Kidney (tissue), 14 donors: ENCODE data around the gene ITGA4. TPM values are rescaled to one million over a fixed set of nuclear protein-coding genes. Genes with fewer than 3 reads are reported as not detected.

Experiments
- DNase-seq, 5 donors: peaks; one replicate each; pipeline ENCODE4 v3.0.0-alpha.2; 2013 to 2020
- FAIRE-seq: peaks from 2 replicates; lab custom pipeline; 2012; peaks lifted over from hg19 to GRCh38; lab: Jason Lieb, UNC
- H3K27ac ChIP-seq, 2 donors: one replicate each; pipeline ENCODE4 v1.7.0; 2013; ENCODE audit warnings: low read depth in 2 of 2, low read length in 2 of 2, inconsistent platforms in 1 of 2
- H3K27me3 ChIP-seq: one replicate; pipeline ENCODE4 v1.7.1; 2013; ENCODE audit warnings: low read length, inconsistent platforms; ENCODE audit not compliant: control insufficient read depth, insufficient read depth
- H3K36me3 ChIP-seq, 3 donors: one replicate each; pipeline versions ENCODE4 v1.7.0 to v1.7.1; 2013; ENCODE audit warnings: low read length in 3 of 3, control low read depth in 1 of 3, inconsistent platforms in 1 of 3; ENCODE audit not compliant: insufficient read depth in 3 of 3, control insufficient read depth in 2 of 3
- H3K4me1 ChIP-seq, 3 donors: one replicate each; pipeline versions ENCODE4 v1.7.0 to v1.7.1; 2013; ENCODE audit warnings: low read length in 3 of 3, inconsistent platforms in 1 of 3, low read depth in 1 of 3; ENCODE audit not compliant: control insufficient read depth in 2 of 3, insufficient read depth in 2 of 3
- H3K4me3 ChIP-seq, 3 donors: one replicate each; pipeline versions ENCODE4 v1.7.0 to v1.8.1; 2013; ENCODE audit warnings: low read length in 3 of 3, control low read depth in 1 of 3, inconsistent platforms in 1 of 3
- H3K9ac ChIP-seq, 3 donors: one replicate each; pipeline versions ENCODE4 v1.7.0 to v1.7.1; 2013; ENCODE audit warnings: low read length in 3 of 3, control low read depth in 1 of 3, inconsistent platforms in 1 of 3
- H3K9me3 ChIP-seq, 3 donors: one replicate each; pipeline versions ENCODE4 v1.7.0 to v1.7.1; 2013; ENCODE audit warnings: low read length in 3 of 3, control low read depth in 1 of 3, inconsistent platforms in 1 of 3; ENCODE audit not compliant: control insufficient read depth in 2 of 3, insufficient read depth in 1 of 3
- CTCF ChIP-seq: IDR thresholded peaks from 3 replicates; pipeline ENCODE4 v1.5.1; 2012; ENCODE audit warnings: mild to moderate bottlenecking, moderate library complexity, borderline replicate concordance; ENCODE audit not compliant: insufficient read depth; ENCODE audit errors: extremely low read depth
- intact Hi-C: fragments of 100-400 bp; cut with DNase I; formaldehyde crosslinking; loops from one replicate; pipeline ENCODE4 v1.11.1; 2022
- polyA plus RNA-seq: library from polyadenylated mRNA; stranded (reverse); fragments of 350-450 nt; fragmentation: Illumina TruSeq; extraction: RNeasy Lipid Tissue Mini Kit (QIAGEN cat#74804); gene quantifications from one replicate; pipeline ENCODE4 v1.2.3, GENCODE V29; 2014; ENCODE audit warnings: low read depth, low replicate concordance; ENCODE audit not compliant: insufficient read depth
- total RNA-seq: library from RNA; stranded (reverse); fragmentation: NEBNext Ultra II Directional; extraction: Animal tissue kit (Norgen Biotek cat#: 25700); gene quantifications from one replicate; pipeline ENCODE4 v1.2.1, GENCODE V29; 2021
- donor health status: control.
- donor health status: control.
- donor health status: control.
- donor health status: control.
- donor health status: control.
- donor health status: DM: yes; HTN: yes; CAD: no.
- donor health status: Normal renal cell carcinoma (clear cell type).

The ITGA4 gene
- total and polyA plus RNA-seq, 2 donors from 2014 or later: 0.39 to 23.5 TPM

- TF ChIP-seq CTCF: no peak
- intact Hi-C loops: no loop called here
- DNase-seq: no peak
- Histone ChIP-seq H3K4me3 (no peak overlapping the region), H3K9me3 (no peaks in the 10 kb centered on the region), H3K9ac (no peak overlapping the region), H3K27ac (no peak overlapping the region), H3K27me3 (no peaks in the 10 kb centered on the region), H3K36me3 (no peaks in the 10 kb centered on the region), H3K4me1 (peaks cover 0 to 7% (median 0%) of the 10 kb centered on the region in 3 donors)
- no peak for FAIRE-seq
Observed at GRCh38 chr2:181454686-181455450, 2.3 kb upstream of the ITGA4 start.

GRCh38 chr2:181456660-181457120, 496 bp upstream of the ITGA4 start:
- H3K4me1 ChIP-seq: peaks cover 0 to 7% (median 0%) of the 10 kb centered on the region in 3 donors
- H3K9ac ChIP-seq: no peak overlapping the region
- H3K36me3 ChIP-seq: no peaks in the 10 kb centered on the region
- no peaks in the 10 kb centered on the region for H3K9me3 ChIP-seq
- FAIRE-seq: no peak
- DNase-seq: peak; percentile 45 to 86 (median 54)
- no peaks in the 10 kb centered on the region for H3K27me3 ChIP-seq
- no peak overlapping the region for H3K27ac ChIP-seq
- TF ChIP-seq CTCF: no peak
- intact Hi-C loops: no loop called here
- H3K4me3 ChIP-seq: peak overlapping the region; percentile 12 to 48 (median 19)

- Histone ChIP-seq H3K4me3 (peak overlapping the region; percentile 36 to 53 (median 48)), H3K27ac (peak overlapping the region in 1 of 2 donors; percentile 23), H3K9ac (peak overlapping the region in 1 of 3 donors; percentile 2), H3K4me1 (peaks cover 0 to 7% (median 0%) of the 10 kb centered on the region in 3 donors), H3K27me3 (no peaks in the 10 kb centered on the region), H3K36me3 (no peaks in the 10 kb centered on the region), H3K9me3 (no peaks in the 10 kb centered on the region)
- TF ChIP-seq CTCF: no peak
- intact Hi-C loops: no loop called here
- DNase-seq: peak; percentile 46 to 79 (median 62)
- no peak for FAIRE-seq
Observed at GRCh38 chr2:181457741-181458425, 697 bp downstream of the ITGA4 start.
